GM19023 (cell line): ENCODE results near the gene FOXO3.
A peak's percentile ranks its signal among the peaks of the same experiment; 100 is the strongest.

Experiments used
- ATAC-seq: cut with Tn5 transposase; IDR thresholded peaks from one replicate; pipeline ENCODE4 v1.9.1; 2021; ENCODE audit warnings: mild to moderate bottlenecking, moderate library complexity; ENCODE audit not compliant: unreplicated experiment

The FOXO3 gene

GRCh38 chr6:108594151-108594550, 33.4 kb downstream of the FOXO3 start:
- ATAC-seq: no peak

GRCh38 chr6:108594640-108595039, 33.9 kb downstream of the FOXO3 start:
- no peak for ATAC-seq

DNA sequence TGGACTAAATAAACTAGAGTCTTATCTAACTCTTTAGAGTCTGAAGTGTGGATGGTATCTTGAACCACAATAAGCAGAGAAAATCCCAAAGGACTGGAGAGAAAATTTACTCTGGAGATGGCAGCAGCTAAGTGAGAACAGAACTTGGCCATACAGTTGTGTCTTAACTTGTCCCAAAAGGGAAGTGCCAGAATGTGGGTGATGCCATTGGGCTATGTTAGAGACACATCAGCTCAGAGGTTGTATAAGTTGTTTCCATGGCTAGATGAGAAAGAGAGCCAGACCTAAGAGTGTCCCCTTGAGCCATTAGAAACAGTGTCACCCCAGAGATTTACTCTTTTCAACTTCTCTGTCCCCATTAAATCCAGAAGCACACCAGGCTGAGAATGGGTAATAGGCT, 36.2 kb downstream of the FOXO3 start:
- no peak for ATAC-seq

GRCh38 chr6:108597572-108598304, 37.0 kb downstream of the FOXO3 start:
- ATAC-seq: no peak

DNA sequence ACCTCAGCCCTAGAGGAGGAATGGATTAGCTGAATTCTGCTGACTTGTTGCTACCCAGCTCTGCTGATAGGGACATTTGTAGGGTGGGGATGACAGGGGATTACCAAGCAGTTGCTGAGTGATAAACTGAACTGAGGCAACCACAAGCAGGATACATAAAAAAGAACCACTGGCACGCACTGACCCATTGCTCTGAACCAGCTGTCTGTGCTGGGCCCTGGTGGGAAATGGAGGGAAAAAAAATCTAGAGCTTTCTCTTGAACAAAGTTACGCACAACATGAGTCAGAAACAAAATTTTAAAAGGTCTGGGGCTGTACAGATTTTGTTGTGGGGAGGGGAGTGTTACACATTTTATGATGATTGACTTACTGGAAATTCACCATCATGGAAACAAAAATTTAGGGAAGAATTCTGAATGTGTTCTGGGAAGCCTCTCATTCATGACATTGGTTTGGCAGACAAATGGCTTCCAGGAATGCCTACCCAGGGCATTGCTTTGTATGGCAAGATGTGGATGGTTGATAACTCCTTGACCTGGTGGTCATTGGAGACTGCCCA, 37.7 kb downstream of the FOXO3 start:
- peak; percentile 92 for ATAC-seq

DNA sequence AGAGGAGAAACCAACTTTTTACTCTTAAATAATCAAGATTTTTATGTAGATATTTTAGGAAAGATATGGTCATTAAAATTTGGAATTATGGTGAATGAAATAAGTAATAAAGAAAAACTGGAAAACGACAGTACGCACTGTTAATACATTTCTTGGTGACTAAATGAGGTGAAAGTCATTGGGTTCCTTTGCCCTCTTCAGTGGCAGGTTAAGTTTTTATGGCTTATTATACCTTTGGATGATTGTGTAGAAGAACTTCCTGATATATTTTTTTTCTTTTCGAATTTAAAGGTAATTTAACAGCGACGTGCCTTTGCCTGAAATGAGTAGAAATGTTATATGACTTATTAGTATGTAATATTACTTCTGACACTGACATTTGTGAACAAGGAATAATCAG, 43.4 kb downstream of the FOXO3 start:
- no peak for ATAC-seq

DNA sequence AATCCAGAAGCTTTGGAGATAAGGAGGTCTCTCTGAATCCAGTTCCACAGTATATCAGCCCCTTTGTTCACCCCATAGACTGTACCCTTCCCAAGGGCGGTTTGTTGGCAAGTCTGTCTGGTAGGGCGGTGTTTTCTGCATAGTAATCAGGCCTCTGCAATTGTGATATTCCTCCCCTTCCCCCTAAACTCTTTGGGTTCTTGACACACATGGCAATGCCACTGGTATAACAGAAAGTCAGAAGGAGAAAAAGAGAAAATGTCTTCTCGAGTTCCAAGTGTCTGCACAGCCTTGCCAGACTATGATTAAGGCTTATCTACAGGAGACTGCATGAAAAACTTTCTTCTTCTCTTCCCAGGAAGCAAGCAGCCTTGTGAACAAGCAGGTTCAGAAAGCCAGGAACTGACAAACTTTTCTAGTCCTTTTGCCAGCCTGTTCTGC, 45.6 kb downstream of the FOXO3 start:
- no peak for ATAC-seq

DNA sequence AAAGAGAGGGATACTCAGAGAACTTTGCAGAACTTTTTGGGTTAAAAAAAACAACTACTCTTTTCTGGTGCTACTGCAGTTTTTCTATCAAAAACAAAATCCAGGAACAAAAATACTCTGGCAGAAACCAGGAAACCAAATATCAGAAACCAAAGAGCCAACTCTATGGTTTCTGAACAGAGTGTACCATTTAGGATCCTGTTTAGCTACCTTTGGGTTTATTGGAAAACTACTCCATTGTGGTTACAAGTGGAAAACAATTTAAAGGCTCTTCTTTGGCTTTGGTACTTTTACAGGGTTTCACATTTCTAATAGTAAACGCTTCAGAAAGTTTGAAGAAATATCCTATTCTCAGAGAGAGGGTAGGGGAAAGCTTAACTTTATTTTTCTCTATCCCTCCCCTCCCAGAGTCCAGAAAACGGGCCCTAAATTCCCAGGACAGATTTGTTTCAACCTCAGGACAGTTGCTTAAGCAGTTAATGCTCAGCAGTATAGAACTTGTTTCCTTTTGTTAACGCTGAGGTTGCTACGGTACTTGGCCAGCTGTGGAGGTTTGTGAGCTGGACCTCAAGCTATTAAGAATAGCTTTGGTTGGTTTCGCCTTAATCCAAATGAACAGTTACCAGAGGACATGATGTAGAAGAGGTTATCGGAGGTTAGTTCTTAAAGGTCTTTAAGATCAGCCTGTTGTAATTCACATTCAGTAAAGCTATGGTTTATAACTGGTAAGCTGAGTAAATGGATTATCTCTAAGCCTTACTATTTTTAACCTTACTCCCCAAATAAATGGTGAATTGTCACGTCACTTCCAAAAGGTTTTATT, 47.9 kb downstream of the FOXO3 start:
- no peak for ATAC-seq

DNA sequence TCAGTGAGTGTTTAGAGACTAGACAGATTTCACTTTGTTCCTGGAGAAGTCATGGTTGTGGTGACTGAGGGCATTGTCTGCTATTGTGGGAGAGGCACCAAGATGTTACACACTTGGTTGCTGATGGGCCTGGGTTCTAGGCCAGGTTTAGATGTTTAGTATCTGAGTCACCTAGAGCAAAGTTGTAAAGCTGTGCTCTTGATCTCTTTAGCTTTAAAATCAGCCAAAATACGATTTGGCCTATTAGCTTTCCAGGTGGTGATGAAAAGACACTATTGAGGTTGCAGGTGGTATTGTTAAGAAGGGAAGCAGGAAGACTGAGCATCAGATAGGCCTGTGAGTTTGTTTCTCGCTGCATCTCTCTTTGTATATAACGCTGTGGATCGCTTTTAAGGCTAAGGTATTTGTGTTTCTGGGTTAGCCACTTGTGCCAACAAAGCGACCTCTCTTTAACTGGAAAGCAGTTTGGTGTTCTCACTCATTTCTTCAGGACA, 48.6 kb downstream of the FOXO3 start:
- ATAC-seq: no peak

DNA sequence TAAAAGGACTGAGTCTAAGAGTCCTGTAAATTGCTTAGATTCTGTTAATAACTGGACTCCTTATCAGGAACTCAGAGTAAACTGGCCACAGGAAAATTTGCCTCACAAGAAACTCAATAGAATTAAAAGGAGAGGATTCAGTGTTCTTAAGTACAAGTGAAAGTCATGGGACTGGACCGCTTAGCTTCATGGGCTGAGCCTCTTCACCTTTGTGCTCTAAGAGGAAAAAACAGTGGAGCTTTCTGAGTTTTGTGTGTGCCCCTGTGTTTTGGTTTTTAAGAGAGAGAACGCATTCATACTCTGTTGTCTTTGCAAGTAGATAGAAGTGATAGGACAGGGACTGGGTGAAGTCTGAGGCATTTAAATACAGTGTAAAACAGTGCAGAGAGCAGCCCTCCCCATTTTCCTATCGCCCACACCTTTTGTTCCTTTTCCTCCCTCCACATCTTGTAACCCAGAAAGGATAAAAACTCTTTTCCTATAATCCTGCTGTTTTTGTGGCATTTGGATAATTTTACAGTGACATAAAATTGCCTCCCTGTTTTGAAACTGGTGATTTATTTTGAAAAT, 49.6 kb downstream of the FOXO3 start:
- ATAC-seq: no peak

GRCh38 chr6:108610957-108611586, 50.4 kb downstream of the FOXO3 start:
- no peak for ATAC-seq

GRCh38 chr6:108612852-108613251, 52.1 kb downstream of the FOXO3 start:
- no peak for ATAC-seq

GRCh38 chr6:108616544-108616943, 55.8 kb downstream of the FOXO3 start:
- ATAC-seq: no peak

GRCh38 chr6:108616973-108617372, 56.3 kb downstream of the FOXO3 start:
- no peak for ATAC-seq

- ATAC-seq: no peak
These were observed 58.0 kb downstream of the FOXO3 start for GRCh38 chr6:108618623-108619152.

DNA sequence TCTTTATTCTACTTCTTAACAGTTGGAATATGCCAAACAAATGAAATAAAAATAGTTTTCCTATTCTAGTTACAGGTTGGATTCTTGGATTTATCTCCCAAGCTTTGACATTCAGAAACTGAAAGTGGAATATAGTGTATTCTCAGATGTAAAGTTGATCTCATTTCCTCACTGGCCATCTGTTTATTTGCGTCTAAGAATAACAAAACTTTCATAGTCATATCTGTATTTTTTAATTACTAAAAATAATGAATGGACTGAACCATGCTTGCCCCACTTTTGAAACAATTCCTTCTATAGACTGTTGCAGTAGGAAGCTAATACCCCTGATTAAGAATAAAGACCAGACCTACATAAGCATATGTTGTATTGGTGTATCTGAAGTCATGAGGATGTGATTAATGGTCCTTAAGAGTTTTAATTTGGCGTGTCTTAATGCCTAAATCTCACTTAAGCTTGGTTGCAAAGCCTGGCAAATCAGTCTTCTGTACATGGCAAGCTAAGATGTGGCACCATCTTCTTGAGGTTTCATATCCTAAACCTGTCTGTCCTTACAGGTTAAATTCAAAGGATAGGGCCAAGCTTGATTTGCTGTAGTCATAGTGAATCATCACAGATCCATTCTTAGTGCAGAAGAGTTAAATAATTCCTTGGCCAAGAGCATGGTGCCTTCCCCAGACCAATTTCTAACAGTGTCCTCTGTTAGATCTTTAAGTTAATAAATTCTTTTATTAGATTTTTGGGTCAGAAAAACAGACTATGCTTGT, 58.9 kb downstream of the FOXO3 start:
- ATAC-seq: no peak

DNA sequence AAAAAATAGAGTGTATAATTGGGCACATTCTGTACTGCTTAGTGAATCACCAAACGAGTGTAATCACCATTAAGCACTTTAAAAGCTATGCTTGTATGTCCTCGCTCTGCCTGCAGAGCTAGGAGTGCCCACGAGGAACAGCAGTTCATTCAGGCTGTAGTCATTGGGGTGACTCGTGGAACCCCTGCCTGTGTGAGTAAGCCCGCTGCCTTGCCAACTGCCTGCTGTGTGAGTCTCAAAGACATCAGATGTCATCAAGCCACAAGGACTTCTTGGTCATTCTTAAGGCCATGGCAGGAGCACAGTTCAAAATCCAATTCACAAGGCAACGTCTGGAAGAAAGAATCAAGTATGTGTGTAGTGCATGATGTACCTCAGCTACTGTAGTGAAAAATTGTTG, 60.4 kb downstream of the FOXO3 start:
- ATAC-seq: no peak

- no peak for ATAC-seq
These were observed 62.1 kb downstream of the FOXO3 start for GRCh38 chr6:108622641-108623298.

- ATAC-seq: no peak
These were observed 63.3 kb downstream of the FOXO3 start for GRCh38 chr6:108623995-108624394.
